ENCODE results near the gene GATA3.

DNA sequence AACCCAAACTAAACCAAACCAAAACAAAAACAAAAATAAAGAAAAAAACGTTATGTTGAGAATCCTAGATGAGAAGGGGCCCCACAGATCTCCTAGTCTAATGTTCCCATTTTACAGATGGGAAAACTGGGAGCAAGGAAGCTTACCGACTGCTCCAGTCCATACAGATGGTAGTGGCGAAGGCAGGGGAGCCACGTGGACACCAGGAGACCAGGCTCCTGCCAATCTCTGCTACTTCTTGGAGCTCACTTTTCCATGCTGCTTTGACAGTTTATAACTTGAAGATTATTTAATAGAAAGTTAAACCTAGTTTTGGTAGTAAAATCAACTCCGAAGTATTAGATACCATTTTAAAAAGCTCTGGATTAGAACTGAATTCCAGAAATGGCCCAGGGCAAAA lies 62.0 kb downstream of the GATA3 start:
- TF ChIP-seq EZH2 (IDR thresholded peaks at IDR 0.05; ENCODE audit: insufficient read depth, low read length): no peak
- TF ChIP-seq, protein P1, sequence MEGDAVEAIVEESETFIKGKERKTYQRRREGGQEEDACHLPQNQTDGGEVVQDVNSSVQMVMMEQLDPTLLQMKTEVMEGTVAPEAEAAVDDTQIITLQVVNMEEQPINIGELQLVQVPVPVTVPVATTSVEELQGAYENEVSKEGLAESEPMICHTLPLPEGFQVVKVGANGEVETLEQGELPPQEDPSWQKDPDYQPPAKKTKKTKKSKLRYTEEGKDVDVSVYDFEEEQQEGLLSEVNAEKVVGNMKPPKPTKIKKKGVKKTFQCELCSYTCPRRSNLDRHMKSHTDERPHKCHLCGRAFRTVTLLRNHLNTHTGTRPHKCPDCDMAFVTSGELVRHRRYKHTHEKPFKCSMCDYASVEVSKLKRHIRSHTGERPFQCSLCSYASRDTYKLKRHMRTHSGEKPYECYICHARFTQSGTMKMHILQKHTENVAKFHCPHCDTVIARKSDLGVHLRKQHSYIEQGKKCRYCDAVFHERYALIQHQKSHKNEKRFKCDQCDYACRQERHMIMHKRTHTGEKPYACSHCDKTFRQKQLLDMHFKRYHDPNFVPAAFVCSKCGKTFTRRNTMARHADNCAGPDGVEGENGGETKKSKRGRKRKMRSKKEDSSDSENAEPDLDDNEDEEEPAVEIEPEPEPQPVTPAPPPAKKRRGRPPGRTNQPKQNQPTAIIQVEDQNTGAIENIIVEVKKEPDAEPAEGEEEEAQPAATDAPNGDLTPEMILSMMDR (IDR thresholded peaks at IDR 0.05; ENCODE audit: insufficient read depth, low read depth, low read length): no peak
